Activated T-cell treated with anti-CD3 and anti-CD28 coated beads, Interleukin-2, amount 50 U/mL, for 72 hours (primary cell): Measurements from ENCODE around the gene WIPI1. TPM values are rescaled to one million over a fixed set of nuclear protein-coding genes. Genes with fewer than 3 reads are reported as not detected.
A peak's percentile ranks its signal among the peaks of the same experiment; 100 is the strongest.

ENCODE experiments used
- ATAC-seq, 2 donors: fragments of 150-1000 bp; cut with Tn5 transposase; replicated peaks in 1 of 2; 2 replicates each; pipeline ENCODE4 v1.10.0; 2021; ENCODE audit warnings: moderate library complexity in 2 of 2, mild to moderate bottlenecking in 1 of 2
- DNase-seq, 2 donors: peaks; one replicate each; pipeline ENCODE4 v3.0.0; 2021 to 2022; ENCODE audit warnings: mixed read lengths in 1 of 2
- H3K27ac Mint-ChIP-seq: one replicate; pipeline ENCODE4 v1.8.0; 2022; ENCODE audit warnings: mild to moderate bottlenecking, moderate library complexity, mixed read lengths
- H3K27me3 Mint-ChIP-seq: one replicate; pipeline ENCODE4 v1.8.0; 2022; ENCODE audit warnings: low read depth, mixed read lengths
- H3K36me3 Mint-ChIP-seq, 2 donors: one replicate each; pipeline ENCODE4 v1.8.0; 2022; ENCODE audit warnings: mixed read lengths in 2 of 2, mild to moderate bottlenecking in 1 of 2; ENCODE audit not compliant: insufficient read depth in 2 of 2
- H3K4me1 Mint-ChIP-seq: one replicate; pipeline ENCODE4 v1.8.0; 2022; ENCODE audit warnings: low read depth, mixed read lengths
- H3K4me3 Mint-ChIP-seq, 2 donors: one replicate each; pipeline ENCODE4 v1.8.0; 2022; ENCODE audit warnings: mild to moderate bottlenecking in 2 of 2, mixed read lengths in 2 of 2, moderate library complexity in 2 of 2
- H3K9me3 Mint-ChIP-seq, 2 donors: one replicate each; pipeline ENCODE4 v1.8.0; 2022; ENCODE audit warnings: mixed read lengths in 2 of 2
- total RNA-seq, 2 donors: library from RNA; stranded (reverse); gene quantifications; one replicate each; pipeline ENCODE4 v1.2.3, GENCODE V29; 2022

The WIPI1 gene
- total RNA-seq, 2 donors from 2014 or later, result 61.0 to 85.8 TPM

GRCh38 chr17:68441070-68441770, 16.1 kb downstream of the WIPI1 start:
- Mint-ChIP-seq H3K27ac (peak overlapping the region; percentile 49), H3K27me3 (no peaks in the 10 kb centered on the region), H3K9me3 (no peaks in the 10 kb centered on the region), H3K4me3 (no peak overlapping the region), H3K36me3 (peaks cover 1 to 3% of the 10 kb centered on the region in 2 donors), H3K4me1 (peaks cover 41% of the 10 kb centered on the region)
- no peak for DNase-seq
- no peak for ATAC-seq

- no peaks in the 10 kb centered on the region for H3K9me3 Mint-ChIP-seq
- ATAC-seq (no peak), DNase-seq (no peak)
- no peak overlapping the region for H3K4me3 Mint-ChIP-seq
- peaks cover 48% of the 10 kb centered on the region for H3K4me1 Mint-ChIP-seq
- H3K27ac Mint-ChIP-seq, result no peak overlapping the region
- peaks cover 2 to 8% of the 10 kb centered on the region in 2 donors for H3K36me3 Mint-ChIP-seq
- no peaks in the 10 kb centered on the region for H3K27me3 Mint-ChIP-seq
Observed at GRCh38 chr17:68440526-68440925, 16.8 kb downstream of the WIPI1 start.

DNA sequence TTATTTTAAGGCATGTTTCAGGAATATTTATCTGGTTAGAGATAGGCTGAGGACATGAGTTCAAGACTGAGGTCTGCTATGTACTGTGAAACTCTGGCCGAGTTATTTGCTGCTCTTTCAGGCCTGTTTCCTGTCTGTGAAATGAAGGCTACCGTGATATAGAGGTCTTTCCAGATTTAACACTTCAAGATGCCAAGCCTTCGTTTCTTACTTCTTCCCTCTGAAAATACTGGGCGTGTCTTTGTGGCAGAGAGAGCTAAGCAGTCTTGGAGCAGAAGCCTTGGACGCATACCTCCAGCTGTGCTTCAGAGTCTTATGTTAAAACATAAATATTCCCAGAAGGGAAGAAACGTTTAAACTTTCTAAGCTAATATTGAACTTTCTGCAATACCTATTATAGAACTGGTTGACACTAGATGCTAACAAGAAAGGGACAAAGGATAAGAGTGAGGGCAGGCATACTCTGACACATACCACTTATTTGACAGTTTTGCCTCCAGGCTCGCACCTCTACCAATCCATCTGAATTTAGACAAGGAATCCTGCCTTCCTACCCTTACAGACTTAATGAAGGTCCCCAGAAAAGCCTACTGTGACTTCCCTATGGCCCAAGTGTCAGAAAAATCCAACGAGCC, 17.5 kb downstream of the WIPI1 start:
- H3K4me3 Mint-ChIP-seq, result no peak overlapping the region
- peak overlapping the region; percentile 3 for H3K27ac Mint-ChIP-seq
- H3K9me3 Mint-ChIP-seq, result no peaks in the 10 kb centered on the region
- H3K36me3 Mint-ChIP-seq, result peaks cover 2 to 8% of the 10 kb centered on the region in 2 donors
- ATAC-seq, result no peak
- DNase-seq, result no peak
- H3K4me1 Mint-ChIP-seq, result peaks cover 48% of the 10 kb centered on the region
- no peaks in the 10 kb centered on the region for H3K27me3 Mint-ChIP-seq

DNA sequence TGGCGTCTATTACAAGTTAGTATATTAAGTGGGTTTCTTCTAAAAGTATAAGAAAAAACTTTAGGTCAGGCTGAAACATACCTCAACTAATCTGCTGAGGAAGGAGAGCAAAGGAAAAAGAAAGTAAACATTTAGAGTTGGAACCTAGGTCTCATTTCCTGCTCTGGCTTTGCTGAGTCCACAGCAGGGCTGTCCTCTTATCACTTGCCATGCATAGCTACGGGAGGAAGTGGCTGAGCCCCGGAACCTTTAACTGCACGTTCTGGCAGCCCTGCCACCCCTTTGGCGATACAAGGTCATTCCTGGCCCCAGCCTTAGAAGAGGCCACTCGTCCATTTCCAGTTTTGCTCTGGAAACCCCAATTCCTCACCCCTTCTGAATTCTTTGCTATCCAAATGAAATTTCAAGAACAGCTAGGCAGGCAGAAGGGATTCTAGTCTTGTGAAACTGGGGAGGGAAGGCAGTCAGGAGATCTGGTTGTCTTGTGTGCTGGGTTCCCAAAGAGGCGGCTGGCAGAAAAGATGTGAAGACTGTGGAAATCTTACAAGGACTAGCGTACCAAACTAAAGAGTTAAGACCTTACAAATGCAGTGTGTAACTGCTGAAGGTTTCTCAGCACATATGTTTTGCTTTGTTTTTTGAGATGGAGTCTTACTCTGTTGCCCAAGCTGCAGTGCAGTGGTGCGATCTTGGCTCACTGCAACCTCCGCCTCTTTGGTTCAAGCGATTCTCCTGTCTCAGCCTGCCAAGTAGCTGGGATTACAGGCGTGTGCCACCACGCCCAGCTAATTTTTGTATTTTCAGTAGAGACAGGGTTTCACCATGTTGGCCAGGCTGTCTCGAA, 19.1 kb downstream of the WIPI1 start:
- peaks cover 2 to 13% of the 10 kb centered on the region in 2 donors for H3K36me3 Mint-ChIP-seq
- H3K9me3 Mint-ChIP-seq, result no peaks in the 10 kb centered on the region
- ATAC-seq (peak; percentile 77 to 86), DNase-seq (peak; percentile 63 to 66)
- no peaks in the 10 kb centered on the region for H3K27me3 Mint-ChIP-seq
- peak overlapping the region; percentile 61 to 82 for H3K4me3 Mint-ChIP-seq
- peaks cover 48% of the 10 kb centered on the region for H3K4me1 Mint-ChIP-seq
- H3K27ac Mint-ChIP-seq, result peak overlapping the region; percentile 97

DNA sequence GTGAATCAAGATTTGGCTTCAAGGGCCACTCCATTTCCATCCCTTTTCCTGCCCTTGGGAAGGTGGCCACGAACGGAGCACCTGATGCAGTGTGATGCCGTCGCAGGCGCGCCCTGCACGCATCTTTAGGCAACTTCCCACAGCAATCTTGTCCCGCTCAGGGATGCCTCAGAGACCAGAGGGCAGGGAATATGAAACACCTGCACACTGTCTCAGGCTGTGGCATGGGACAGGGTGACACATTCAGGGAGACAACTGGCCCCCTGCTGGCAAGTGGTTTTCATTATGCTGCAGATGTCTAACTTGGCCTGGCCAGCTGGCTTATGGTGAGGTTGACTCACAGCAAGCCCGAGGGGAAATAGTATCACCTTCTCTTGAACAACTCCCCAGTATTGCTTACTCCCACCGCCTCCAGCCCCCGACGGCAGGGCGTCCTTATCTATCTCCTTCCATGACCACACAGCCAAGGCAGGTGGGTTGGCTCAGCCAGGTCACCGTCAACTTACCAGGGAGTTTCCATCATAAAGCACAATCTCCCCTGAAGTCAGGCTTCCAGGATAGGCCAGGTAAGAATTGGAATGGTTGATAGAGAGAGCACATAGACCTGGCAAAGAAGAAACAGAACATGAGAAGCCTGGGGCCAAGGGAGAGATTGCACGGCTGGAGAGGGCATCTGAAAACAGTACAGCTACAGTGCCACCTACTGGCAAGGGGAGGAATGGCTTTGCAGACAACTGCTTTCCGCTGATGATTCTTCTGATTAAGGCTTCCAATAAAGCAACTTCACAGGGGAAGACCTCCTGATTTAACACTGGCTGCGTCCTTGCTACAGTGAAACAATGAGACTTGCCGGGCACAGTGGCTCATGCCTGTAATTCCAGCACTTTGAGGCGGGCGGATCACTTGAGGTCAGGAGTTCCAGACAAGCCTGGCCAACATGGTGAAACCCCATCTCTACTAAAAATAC, 21.1 kb downstream of the WIPI1 start:
- peak; percentile 70 to 73 for ATAC-seq
- Mint-ChIP-seq H3K4me3 (peak overlapping the region; percentile 61 to 77), H3K27me3 (no peaks in the 10 kb centered on the region), H3K27ac (peak overlapping the region; percentile 91), H3K4me1 (peaks cover 47% of the 10 kb centered on the region), H3K9me3 (no peaks in the 10 kb centered on the region), H3K36me3 (peaks cover 6 to 22% of the 10 kb centered on the region in 2 donors)
- peak; percentile 82 to 86 for DNase-seq

DNA sequence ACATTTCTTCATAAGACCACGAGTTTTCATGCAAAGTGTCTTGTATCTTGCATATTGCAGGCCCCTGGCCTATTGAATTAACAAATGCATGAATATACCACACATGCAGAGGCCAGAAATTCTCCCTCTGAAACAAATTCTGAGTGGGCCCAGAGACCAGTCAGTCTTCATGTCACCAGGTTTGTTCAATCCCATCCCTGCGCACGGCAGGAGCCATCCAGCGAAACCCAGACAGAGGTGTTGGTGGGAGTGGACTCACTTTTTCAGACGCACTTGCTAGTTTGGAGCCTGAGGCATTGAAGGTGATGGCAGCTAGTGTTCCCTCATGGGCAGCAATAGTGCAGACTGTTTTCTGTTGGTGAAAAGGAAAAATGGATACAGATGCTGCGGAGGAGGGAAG, 21.9 kb downstream of the WIPI1 start:
- no peaks in the 10 kb centered on the region for H3K9me3 Mint-ChIP-seq
- no peak overlapping the region for H3K27ac Mint-ChIP-seq
- H3K4me3 Mint-ChIP-seq, result no peak overlapping the region
- ATAC-seq (no peak), DNase-seq (no peak)
- H3K36me3 Mint-ChIP-seq, result peaks cover 6 to 22% of the 10 kb centered on the region in 2 donors
- no peaks in the 10 kb centered on the region for H3K27me3 Mint-ChIP-seq
- peaks cover 40% of the 10 kb centered on the region for H3K4me1 Mint-ChIP-seq

DNA sequence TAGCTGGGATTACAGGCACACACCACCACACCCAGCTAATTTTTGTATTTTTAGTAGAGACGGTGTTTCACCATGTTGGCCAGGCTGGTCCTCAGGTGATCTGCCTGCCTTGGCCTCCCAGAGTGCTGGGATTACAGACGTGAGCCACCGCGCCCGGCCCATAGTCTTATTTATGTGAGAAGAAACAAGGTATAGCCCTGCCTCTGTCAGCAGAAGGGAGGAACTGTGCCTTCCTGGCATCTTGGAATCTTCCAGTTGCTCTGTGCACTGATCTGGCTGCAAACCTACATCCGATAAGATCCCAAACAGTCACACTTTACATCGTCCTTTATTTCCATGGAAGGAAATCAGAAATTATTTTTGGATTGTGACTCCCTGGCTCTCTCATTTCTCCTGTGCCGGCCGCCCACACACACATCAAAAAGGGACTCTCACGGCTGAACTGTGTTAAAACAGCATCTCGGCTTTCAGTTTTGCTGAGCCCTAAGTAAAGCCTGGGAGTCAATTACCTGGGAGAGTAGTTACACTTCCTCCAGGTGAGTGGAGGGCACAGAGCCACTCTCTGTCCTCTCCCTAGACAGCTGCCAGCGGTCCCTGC, 23.3 kb downstream of the WIPI1 start:
- peaks cover 7 to 24% of the 10 kb centered on the region in 2 donors for H3K36me3 Mint-ChIP-seq
- ATAC-seq (no peak), DNase-seq (no peak)
- H3K27ac Mint-ChIP-seq, result no peak overlapping the region
- no peak overlapping the region for H3K4me3 Mint-ChIP-seq
- peaks cover 40% of the 10 kb centered on the region for H3K4me1 Mint-ChIP-seq
- H3K9me3 Mint-ChIP-seq, result no peaks in the 10 kb centered on the region
- no peaks in the 10 kb centered on the region for H3K27me3 Mint-ChIP-seq

- H3K4me1 Mint-ChIP-seq, result peaks cover 33% of the 10 kb centered on the region
- H3K27me3 Mint-ChIP-seq, result no peaks in the 10 kb centered on the region
- no peaks in the 10 kb centered on the region for H3K9me3 Mint-ChIP-seq
- peak overlapping the region; percentile 69 for H3K27ac Mint-ChIP-seq
- DNase-seq (no peak), ATAC-seq (no peak)
- peaks cover 8 to 24% of the 10 kb centered on the region in 2 donors for H3K36me3 Mint-ChIP-seq
- no peak overlapping the region for H3K4me3 Mint-ChIP-seq
Observed at GRCh38 chr17:68433211-68433610, 24.1 kb downstream of the WIPI1 start.

DNA sequence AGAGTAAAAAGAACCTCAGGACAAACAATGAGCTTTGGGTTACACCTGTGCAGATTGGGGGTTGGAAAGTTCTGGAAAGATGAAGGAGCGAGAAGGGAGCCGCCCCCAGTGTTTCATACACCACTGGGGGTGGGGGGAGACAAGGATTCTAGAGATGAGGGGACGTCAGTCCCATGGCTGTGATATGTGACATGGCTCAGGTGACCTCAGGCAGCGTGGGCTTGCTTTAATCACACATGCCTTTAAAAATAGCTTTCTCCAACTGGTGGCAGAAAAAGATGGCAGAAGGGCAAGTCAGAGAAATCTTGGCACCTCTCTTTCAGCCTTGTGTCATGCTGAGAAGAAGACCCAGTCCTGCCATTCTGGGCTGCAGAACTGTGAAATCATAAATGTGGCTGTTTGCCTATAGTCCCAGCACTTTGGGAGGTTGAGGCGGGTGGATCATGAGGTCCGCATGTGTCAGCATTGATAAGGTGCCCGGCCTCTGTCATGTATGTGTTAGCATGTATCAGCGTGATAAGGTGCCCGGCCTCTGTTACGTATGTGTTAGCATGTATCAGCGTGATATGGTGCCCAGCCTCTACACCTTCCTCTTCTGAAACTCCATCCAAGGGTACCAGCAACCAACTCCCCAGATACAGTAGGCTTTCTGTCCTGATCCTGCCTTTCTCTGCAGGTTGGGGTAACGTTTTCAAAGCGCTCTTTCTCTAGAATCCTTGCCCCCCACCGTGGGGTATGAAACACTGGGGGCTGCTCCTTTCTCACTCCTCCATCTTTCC, 25.0 kb downstream of the WIPI1 start:
- ATAC-seq (no peak), DNase-seq (no peak)
- H3K36me3 Mint-ChIP-seq, result peaks cover 8 to 24% of the 10 kb centered on the region in 2 donors
- H3K4me3 Mint-ChIP-seq, result no peak overlapping the region
- H3K4me1 Mint-ChIP-seq, result peaks cover 24% of the 10 kb centered on the region
- H3K27me3 Mint-ChIP-seq, result no peaks in the 10 kb centered on the region
- no peak overlapping the region for H3K27ac Mint-ChIP-seq
- H3K9me3 Mint-ChIP-seq, result no peaks in the 10 kb centered on the region

DNA sequence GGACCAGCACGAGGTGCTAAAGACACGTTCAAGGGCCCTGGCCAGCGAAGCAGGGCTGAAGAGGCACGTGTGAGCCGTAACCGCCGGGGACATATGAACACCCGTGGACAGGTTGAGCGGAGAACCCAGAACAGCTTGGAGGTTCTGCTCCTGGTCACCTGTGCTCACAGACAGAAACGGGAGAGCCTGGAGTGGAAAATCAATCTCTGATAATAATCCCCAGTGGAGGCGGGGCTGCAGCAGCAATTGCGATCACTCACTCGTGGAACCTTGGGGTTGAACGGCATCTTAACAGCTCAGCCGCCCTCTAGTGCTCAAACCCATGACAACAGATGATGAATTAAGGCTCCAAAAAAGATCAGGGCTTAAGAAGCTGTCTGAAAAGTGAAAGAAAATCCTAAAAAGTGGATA, 25.6 kb downstream of the WIPI1 start:
- no peak overlapping the region for H3K27ac Mint-ChIP-seq
- H3K4me3 Mint-ChIP-seq, result no peak overlapping the region
- H3K27me3 Mint-ChIP-seq, result no peaks in the 10 kb centered on the region
- DNase-seq, result peak; percentile 24 to 30
- no peak for ATAC-seq
- H3K36me3 Mint-ChIP-seq, result peaks cover 8 to 24% of the 10 kb centered on the region in 2 donors
- no peaks in the 10 kb centered on the region for H3K9me3 Mint-ChIP-seq
- H3K4me1 Mint-ChIP-seq, result peaks cover 18% of the 10 kb centered on the region

DNA sequence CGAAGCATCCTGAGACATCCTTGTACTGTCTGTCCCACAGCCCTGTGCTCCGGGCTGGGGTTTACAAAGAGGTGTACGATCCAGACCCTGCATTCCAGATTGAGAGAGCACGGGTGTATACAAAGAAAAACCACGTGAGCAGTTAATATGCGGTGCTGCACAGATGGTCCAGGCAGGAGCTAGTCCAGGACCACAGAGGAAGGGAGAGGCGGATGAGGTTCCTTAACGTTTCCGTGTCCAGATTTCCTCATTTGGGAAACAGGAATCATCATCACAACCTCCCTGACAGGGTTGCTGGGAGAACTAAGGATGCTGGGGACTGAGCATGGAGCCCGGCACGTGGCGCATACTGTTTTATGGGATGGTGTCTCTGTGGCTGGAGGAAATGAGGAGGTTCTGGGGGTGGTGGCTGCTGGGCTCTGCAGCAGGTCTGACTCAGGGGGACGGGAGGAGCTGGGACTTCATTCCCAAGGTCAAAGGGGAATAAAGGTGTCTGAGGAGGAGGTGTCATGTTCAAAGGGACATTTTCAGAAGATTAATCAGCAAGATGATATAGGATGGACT, 26.2 kb downstream of the WIPI1 start:
- no peak overlapping the region for H3K4me3 Mint-ChIP-seq
- H3K27ac Mint-ChIP-seq, result no peak overlapping the region
- DNase-seq (no peak), ATAC-seq (no peak)
- no peaks in the 10 kb centered on the region for H3K27me3 Mint-ChIP-seq
- H3K36me3 Mint-ChIP-seq, result peaks cover 6 to 22% of the 10 kb centered on the region in 2 donors
- peaks cover 12% of the 10 kb centered on the region for H3K4me1 Mint-ChIP-seq
- no peaks in the 10 kb centered on the region for H3K9me3 Mint-ChIP-seq
